IPS-20b (cell line): ENCODE results near the gene TLX1.

ENCODE experiments used
- H3K27ac ChIP-seq: one replicate; pipeline ENCODE4 v1.5.1; 2013; ENCODE audit warnings: low read length
- H3K27me3 ChIP-seq: 2 replicates; pipeline ENCODE4 v1.6.1; 2013; ENCODE audit warnings: mild to moderate bottlenecking, low read length, inconsistent platforms; ENCODE audit not compliant: insufficient read depth
- H3K36me3 ChIP-seq: 2 replicates; pipeline ENCODE4 v1.6.1; 2013; ENCODE audit warnings: low read depth, mild to moderate bottlenecking, inconsistent platforms, low read length, moderate library complexity; ENCODE audit not compliant: insufficient read depth
- H3K4me1 ChIP-seq: 2 replicates; pipeline ENCODE4 v1.6.1; 2013; ENCODE audit warnings: mild to moderate bottlenecking, control low read depth, inconsistent platforms, low read length, moderate library complexity; ENCODE audit not compliant: insufficient read depth
- H3K4me3 ChIP-seq: 2 replicates; pipeline ENCODE4 v1.5.1; 2013; ENCODE audit warnings: mild to moderate bottlenecking, low read length, inconsistent platforms
- H3K9ac ChIP-seq: 2 replicates; pipeline ENCODE4 v1.6.1; 2013; ENCODE audit warnings: low read depth, mild to moderate bottlenecking, inconsistent platforms, low read length, moderate library complexity
- H3K9me3 ChIP-seq: 2 replicates; pipeline ENCODE4 v1.6.1; 2013; ENCODE audit warnings: mild to moderate bottlenecking, low read depth, low read length, inconsistent platforms; ENCODE audit not compliant: insufficient read depth

The TLX1 gene

GRCh38 chr10:101124933-101125332 is 6.2 kb upstream of the TLX1 start:
- no peak overlapping the region for H3K9ac ChIP-seq
- no peaks in the 10 kb centered on the region; the same call in 1 of the 2 replicates for H3K9me3 ChIP-seq
- H3K27ac ChIP-seq = no peak overlapping the region
- H3K4me3 ChIP-seq = no peak overlapping the region
- peaks cover 100% of the 10 kb centered on the region for H3K27me3 ChIP-seq
- peaks cover 2% of the 10 kb centered on the region; the same call in 1 of the 2 replicates for H3K4me1 ChIP-seq
- H3K36me3 ChIP-seq = no peaks in the 10 kb centered on the region

DNA sequence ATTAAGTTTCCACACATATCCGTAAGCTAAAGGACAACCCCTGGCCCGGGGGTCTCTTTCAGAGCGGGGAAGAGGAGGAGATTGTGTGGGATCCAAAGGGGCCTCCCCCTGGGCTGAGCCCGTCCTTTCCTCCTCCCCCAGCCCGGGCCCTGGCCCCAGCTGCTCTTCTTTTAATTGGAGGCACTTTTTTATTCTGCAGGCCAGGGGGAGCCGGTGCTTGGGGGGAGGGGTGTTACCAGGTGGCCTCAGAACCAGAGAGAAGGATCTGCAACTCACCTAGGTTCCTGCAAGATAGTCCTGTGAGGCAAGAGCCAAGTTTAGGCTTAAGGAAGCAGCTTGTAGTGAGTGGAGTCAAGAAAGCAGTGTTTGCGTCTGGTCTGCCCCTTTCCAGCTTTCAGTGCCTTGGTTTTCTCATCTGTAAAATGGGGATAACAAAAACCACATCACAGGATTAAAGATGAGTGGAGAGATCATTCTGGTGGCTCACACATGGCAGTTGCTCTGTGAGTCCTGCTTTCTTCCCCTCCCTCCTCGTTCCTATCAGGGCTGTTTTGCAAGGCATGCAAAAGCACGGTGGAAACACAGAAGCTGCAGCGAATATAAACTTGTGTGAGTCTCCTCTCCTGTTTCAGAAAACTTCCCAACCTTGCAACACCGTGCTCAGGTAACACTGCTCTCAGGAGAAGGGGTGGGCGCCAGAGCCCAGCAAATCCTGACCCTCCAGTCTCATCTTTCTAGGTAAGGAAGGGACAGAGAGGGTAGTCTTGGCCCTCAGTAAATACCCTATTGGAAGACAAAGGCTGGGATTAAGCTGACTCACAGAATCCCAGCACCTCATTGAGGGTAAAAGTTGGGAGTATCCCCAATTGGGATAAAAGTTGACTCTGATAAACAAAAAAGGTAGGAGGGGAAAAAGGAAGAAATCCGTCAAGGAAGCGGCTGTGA is 4.1 kb upstream of the TLX1 start:
- Histone ChIP-seq H3K4me3 (no peak overlapping the region), H3K9me3 (peaks cover 6% of the 10 kb centered on the region; the same call in 1 of the 2 replicates), H3K9ac (no peak overlapping the region), H3K27ac (no peak overlapping the region), H3K27me3 (peaks cover 100% of the 10 kb centered on the region), H3K4me1 (peaks cover 4% of the 10 kb centered on the region; the same call in 1 of the 2 replicates), H3K36me3 (no peaks in the 10 kb centered on the region)

GRCh38 chr10:101130141-101130540 is 959 bp upstream of the TLX1 start:
- Histone ChIP-seq H3K36me3 (no peaks in the 10 kb centered on the region), H3K9ac (no peak overlapping the region), H3K27ac (no peak overlapping the region), H3K4me1 (peaks cover 4% of the 10 kb centered on the region; the same call in 1 of the 2 replicates), H3K4me3 (no peak overlapping the region), H3K27me3 (peaks cover 100% of the 10 kb centered on the region), H3K9me3 (peaks cover 6% of the 10 kb centered on the region; the same call in 1 of the 2 replicates)

DNA sequence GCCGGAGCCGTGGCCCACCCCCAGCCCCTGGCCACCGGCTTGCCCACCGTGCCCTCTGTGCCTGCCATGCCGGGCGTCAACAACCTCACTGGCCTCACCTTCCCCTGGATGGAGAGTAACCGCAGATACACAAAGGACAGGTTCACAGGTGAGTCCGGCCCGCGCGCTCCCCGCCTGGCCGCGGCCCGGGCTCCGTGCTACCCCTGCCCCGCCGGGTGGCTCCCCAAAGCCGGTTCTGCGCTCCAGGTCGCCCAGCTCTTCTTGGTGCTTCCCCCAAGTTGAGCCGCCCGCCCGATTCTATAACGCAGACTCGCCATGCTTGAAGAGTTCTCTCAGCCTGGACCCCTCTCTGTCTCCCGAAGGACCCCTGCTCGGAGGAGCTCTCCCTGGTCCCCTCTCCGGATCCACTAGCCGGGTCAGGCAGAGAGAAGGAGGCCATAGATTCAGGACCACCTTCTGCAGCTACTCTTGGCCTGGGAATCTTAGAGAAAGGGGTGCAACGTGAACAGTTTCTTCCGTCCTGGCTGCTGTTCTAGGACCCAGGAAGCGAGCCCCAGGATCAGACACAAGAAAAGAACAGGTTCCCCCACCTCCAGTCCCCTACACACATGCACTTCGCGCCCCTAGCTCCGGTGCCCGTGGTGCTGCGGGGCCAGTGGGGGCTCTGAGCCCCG is 999 bp downstream of the TLX1 start:
- Histone ChIP-seq H3K9ac (no peak overlapping the region), H3K4me3 (no peak overlapping the region), H3K4me1 (peaks cover 4% of the 10 kb centered on the region; the same call in 1 of the 2 replicates), H3K36me3 (no peaks in the 10 kb centered on the region), H3K27ac (no peak overlapping the region), H3K9me3 (peaks cover 6% of the 10 kb centered on the region; the same call in 1 of the 2 replicates), H3K27me3 (peaks cover 100% of the 10 kb centered on the region)

DNA sequence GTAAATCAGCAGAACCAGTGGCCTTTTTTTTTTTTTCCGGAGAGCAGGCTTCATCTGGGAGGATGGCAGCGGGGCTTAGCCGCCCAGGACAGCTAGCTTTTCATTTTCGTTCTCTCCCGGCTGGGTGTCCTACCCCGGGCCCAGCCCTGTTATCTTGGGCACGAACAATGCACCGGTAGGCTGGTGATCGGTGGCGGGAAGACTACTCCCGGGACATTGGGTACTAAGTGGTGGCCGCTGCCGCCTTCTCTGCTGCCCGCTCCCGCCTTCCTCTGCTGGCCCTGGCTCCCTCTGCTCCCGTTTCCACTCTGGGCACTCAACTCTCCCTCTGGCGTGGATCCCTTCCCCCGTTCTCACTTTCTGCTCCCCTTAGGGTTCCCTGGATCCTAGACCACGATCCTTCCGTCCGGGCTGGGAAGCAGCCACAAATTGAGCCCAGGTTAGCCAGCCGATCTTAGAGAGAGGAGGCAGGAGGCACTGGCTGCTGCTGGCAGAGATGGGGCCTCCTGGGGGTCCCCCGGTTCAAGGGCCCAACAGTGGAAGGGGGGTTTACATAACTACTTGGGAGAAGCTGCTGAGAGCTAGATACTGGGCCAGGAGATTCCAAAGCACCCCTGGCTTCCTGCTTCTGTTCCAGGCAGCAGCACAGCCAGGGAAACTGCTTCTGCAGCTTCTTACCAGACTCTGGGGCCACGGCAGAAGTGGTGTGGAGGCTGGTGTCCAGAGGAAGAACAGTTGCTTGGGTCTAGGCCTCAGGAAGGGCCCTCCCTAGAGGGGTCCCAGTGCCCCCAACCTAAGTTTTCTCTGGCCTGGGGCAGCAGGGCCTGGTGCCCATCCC is 1.8 kb downstream of the TLX1 start:
- H3K9ac ChIP-seq = no peak overlapping the region
- H3K27me3 ChIP-seq = peaks cover 100% of the 10 kb centered on the region
- no peak overlapping the region for H3K27ac ChIP-seq
- H3K9me3 ChIP-seq = peaks cover 6% of the 10 kb centered on the region; the same call in 1 of the 2 replicates
- H3K36me3 ChIP-seq = no peaks in the 10 kb centered on the region
- H3K4me3 ChIP-seq = no peak overlapping the region
- peaks cover 4% of the 10 kb centered on the region; the same call in 1 of the 2 replicates for H3K4me1 ChIP-seq

DNA sequence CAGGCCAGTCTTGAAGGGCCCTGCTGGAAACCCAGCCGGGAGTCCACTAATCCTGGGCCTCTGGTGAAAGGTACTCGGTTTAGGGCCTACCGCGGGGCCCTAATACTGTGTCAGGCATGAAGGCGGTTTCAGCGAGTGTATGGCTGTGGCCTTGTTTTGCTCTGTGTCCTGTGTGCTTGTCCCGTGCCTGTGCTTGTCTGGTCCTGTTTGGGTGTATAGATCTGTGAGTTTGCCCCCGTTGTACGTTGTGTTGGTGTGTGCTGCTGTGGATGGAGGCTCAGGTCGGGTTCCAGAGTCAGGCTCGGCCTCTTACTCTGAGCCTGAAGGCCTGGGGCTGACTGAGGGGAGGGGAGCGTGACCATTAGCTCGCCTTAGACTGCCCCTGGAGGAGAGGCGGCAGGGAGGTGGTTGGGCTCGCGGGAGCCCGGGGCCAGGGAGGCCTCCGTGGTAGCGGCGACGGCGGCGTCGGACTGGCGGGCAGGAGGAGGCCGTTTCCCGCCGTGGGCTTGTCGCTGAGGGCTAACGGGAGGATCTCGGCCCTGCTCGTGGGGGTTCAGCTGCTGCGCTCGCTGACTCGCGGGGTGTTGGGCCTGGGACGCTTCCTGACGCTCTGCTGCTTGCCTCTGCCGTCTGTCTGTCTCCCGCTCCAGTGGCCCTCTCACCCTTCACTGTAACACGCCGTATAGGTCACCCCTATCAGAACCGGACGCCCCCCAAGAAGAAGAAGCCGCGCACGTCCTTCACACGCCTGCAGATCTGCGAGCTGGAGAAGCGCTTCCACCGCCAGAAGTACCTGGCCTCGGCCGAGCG is 2.6 kb downstream of the TLX1 start:
- Histone ChIP-seq H3K4me1 (peaks cover 4% of the 10 kb centered on the region; the same call in 1 of the 2 replicates), H3K27ac (no peak overlapping the region), H3K4me3 (no peak overlapping the region), H3K36me3 (no peaks in the 10 kb centered on the region), H3K9me3 (peaks cover 6% of the 10 kb centered on the region; the same call in 1 of the 2 replicates), H3K27me3 (peaks cover 100% of the 10 kb centered on the region), H3K9ac (no peak overlapping the region)

GRCh38 chr10:101134299-101135127 is 3.4 kb downstream of the TLX1 start:
- H3K4me3 ChIP-seq = no peak overlapping the region
- H3K4me1 ChIP-seq = peaks cover 4% of the 10 kb centered on the region; the same call in 1 of the 2 replicates
- no peaks in the 10 kb centered on the region for H3K36me3 ChIP-seq
- H3K9me3 ChIP-seq = peaks cover 6% of the 10 kb centered on the region; the same call in 1 of the 2 replicates
- H3K27ac ChIP-seq = no peak overlapping the region
- no peak overlapping the region for H3K9ac ChIP-seq
- peaks cover 100% of the 10 kb centered on the region for H3K27me3 ChIP-seq

GRCh38 chr10:101135141-101136006 is 4.3 kb downstream of the TLX1 start:
- Histone ChIP-seq H3K27ac (no peak overlapping the region), H3K4me3 (no peak overlapping the region), H3K4me1 (peaks cover 4% of the 10 kb centered on the region; the same call in 1 of the 2 replicates), H3K27me3 (peaks cover 100% of the 10 kb centered on the region), H3K9ac (no peak overlapping the region), H3K36me3 (no peaks in the 10 kb centered on the region), H3K9me3 (peaks cover 4% of the 10 kb centered on the region; the same call in 1 of the 2 replicates)

DNA sequence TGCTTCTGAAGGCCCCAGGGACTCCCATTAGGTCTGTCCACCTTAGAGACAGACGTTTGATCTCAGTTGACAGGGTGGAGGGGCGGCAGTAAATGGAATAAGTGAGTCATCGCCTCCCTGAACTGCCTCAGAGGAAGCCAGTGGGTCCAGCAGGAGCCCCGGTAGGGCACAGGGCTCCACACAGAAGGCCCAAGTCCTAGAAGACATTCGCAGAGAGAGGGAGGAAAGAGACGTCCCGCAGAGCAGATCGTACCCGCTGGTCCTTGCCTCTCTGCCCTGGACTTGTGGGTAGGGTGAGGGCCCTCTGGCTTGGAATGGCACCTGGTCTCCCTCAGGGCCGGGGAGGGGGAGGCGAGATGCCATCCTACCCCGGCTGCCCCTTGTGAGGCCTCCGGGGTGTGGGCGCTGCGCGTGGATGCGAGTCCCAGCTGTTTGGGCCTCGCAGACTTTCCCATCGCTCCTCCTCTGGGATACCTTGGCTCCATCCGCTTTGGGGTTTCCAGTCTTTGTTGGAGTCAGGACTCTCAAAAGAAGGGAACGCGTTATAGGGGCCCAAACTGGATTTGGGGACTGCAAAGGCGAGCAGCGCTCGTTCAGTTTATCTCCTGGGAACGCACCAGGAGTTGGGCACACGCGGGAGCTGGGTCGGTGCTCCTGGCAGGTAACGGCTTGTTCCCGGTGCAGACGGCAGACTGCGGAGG is 5.1 kb downstream of the TLX1 start:
- Histone ChIP-seq H3K4me1 (no peaks in the 10 kb centered on the region), H3K27ac (no peak overlapping the region), H3K9me3 (no peaks in the 10 kb centered on the region; the same call in 1 of the 2 replicates), H3K4me3 (no peak overlapping the region), H3K9ac (no peak overlapping the region), H3K27me3 (peaks cover 100% of the 10 kb centered on the region), H3K36me3 (no peaks in the 10 kb centered on the region)
